ENCODE results near the gene NATD1. TPM values are rescaled to one million over a fixed set of nuclear protein-coding genes. Genes with fewer than 3 reads are reported as not detected.
A peak's percentile ranks its signal among the peaks of the same experiment; 100 is the strongest.

Gene NATD1
- total and polyA plus RNA-seq, 2 experiments from 2014 or later: 5.0 to 6.7 TPM

GRCh38 chr17:21200590-21201297 is 52.5 kb downstream of the NATD1 start:
- no peak overlapping the region for H3K4me3 ChIP-seq
- no peak for DNase-seq (ENCODE audit: low spot score)
- H3K9me2 ChIP-seq (replicated peaks; ENCODE audit: insufficient read depth): no peaks in the 10 kb centered on the region
- no peaks in the 10 kb centered on the region for H3K4me1 ChIP-seq (ENCODE audit: insufficient read depth)
- H4K20me1 ChIP-seq (ENCODE audit: insufficient read depth, poor library complexity, severe bottlenecking): peaks cover 82% of the 10 kb centered on the region
- H3K4me2 ChIP-seq: no peak overlapping the region
- H3K27ac ChIP-seq: no peak overlapping the region
- H3K79me2 ChIP-seq: peaks cover 92% of the 10 kb centered on the region
- 90% methylated on average over 15 of the region's 15 CpGs for WGBS (ENCODE audit: low lambda C conversion rate, missing lambda C conversion rate)
- TF ChIP-seq EZH2 (IDR thresholded peaks at IDR 0.05; ENCODE audit: borderline replicate concordance) (no peak), EZH2phosphoT487 (IDR thresholded peaks at IDR 0.05; ENCODE audit: low read depth, severe bottlenecking, unreplicated experiment) (no peak)
- TF ChIP-seq, protein P1, sequence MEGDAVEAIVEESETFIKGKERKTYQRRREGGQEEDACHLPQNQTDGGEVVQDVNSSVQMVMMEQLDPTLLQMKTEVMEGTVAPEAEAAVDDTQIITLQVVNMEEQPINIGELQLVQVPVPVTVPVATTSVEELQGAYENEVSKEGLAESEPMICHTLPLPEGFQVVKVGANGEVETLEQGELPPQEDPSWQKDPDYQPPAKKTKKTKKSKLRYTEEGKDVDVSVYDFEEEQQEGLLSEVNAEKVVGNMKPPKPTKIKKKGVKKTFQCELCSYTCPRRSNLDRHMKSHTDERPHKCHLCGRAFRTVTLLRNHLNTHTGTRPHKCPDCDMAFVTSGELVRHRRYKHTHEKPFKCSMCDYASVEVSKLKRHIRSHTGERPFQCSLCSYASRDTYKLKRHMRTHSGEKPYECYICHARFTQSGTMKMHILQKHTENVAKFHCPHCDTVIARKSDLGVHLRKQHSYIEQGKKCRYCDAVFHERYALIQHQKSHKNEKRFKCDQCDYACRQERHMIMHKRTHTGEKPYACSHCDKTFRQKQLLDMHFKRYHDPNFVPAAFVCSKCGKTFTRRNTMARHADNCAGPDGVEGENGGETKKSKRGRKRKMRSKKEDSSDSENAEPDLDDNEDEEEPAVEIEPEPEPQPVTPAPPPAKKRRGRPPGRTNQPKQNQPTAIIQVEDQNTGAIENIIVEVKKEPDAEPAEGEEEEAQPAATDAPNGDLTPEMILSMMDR (IDR thresholded peaks at IDR 0.05; ENCODE audit: poor library complexity): no peak
- no peaks in the 10 kb centered on the region for H3K36me3 ChIP-seq (replicated peaks; ENCODE audit: insufficient read depth, low read depth)
- no peak overlapping the region for H2AFZ ChIP-seq
- no peaks in the 10 kb centered on the region for H3K27me3 ChIP-seq
- H3K9me3 ChIP-seq (ENCODE audit: low read depth): no peaks in the 10 kb centered on the region

DNA sequence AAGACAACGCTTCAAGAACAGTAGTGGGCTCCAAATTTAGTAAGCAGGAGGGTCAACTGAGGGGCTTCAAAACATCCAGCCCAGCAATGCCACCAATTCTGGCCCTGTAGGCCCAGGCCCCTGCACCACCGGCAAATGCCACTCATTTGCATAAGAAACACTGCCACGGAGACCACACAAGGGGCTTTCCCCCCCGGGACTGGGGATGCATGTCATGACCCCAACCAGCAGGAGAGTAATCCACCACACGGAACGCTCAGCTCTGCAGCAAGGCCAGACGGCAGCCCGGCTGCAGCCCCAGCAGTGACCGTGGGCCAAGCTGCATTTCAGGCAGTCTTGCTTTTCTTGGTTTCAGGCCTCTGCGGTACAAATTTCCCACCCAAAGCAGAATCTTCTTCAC is 53.4 kb downstream of the NATD1 start:
- Histone ChIP-seq H3K79me2 (peaks cover 83% of the 10 kb centered on the region), H3K9me3 (ENCODE audit: low read depth) (no peaks in the 10 kb centered on the region), H4K20me1 (ENCODE audit: insufficient read depth, poor library complexity, severe bottlenecking) (peaks cover 73% of the 10 kb centered on the region), H3K4me1 (ENCODE audit: insufficient read depth) (no peaks in the 10 kb centered on the region), H3K27ac (no peak overlapping the region), H3K27me3 (no peaks in the 10 kb centered on the region), H3K9me2 (replicated peaks; ENCODE audit: insufficient read depth) (no peaks in the 10 kb centered on the region), H3K4me3 (no peak overlapping the region), H2AFZ (no peak overlapping the region), H3K36me3 (replicated peaks; ENCODE audit: insufficient read depth, low read depth) (no peaks in the 10 kb centered on the region), H3K4me2 (no peak overlapping the region)
- WGBS (ENCODE audit: low lambda C conversion rate, missing lambda C conversion rate): 76% methylated on average over 10 of the region's 10 CpGs
- TF ChIP-seq, protein P1 (IDR thresholded peaks at IDR 0.05; ENCODE audit: poor library complexity): no peak
- TF ChIP-seq EZH2 (IDR thresholded peaks at IDR 0.05; ENCODE audit: borderline replicate concordance) (no peak), EZH2phosphoT487 (IDR thresholded peaks at IDR 0.05; ENCODE audit: low read depth, severe bottlenecking, unreplicated experiment) (no peak)
- no peak for DNase-seq (ENCODE audit: low spot score)

DNA sequence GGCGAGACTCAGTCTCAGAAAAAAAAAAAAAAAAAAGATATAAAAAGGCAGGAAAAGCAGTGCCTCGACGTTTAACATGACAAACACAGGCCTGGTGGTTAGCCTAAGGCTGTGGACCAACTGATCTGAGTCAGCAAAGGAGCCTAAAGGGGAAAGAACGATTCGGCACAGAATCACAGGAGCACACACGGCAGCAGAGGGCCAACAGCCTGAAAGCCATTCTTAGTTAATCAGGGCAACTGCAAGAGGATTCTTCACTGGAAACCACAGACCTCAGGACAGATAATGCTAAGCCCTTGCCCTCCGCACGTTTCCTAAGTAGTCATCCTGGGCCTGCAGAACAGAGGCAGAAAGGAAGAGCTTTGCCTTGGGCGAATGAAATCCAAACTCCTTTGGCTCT is 53.9 kb downstream of the NATD1 start:
- Histone ChIP-seq H3K79me2 (peaks cover 77% of the 10 kb centered on the region), H3K9me3 (ENCODE audit: low read depth) (no peaks in the 10 kb centered on the region), H3K4me3 (no peak overlapping the region), H3K4me1 (ENCODE audit: insufficient read depth) (no peaks in the 10 kb centered on the region), H3K9me2 (replicated peaks; ENCODE audit: insufficient read depth) (no peaks in the 10 kb centered on the region), H3K36me3 (replicated peaks; ENCODE audit: insufficient read depth, low read depth) (no peaks in the 10 kb centered on the region), H4K20me1 (ENCODE audit: insufficient read depth, poor library complexity, severe bottlenecking) (peaks cover 68% of the 10 kb centered on the region), H2AFZ (no peak overlapping the region), H3K4me2 (no peak overlapping the region), H3K27ac (no peak overlapping the region), H3K27me3 (no peaks in the 10 kb centered on the region)
- 57% methylated on average over 9 of the region's 9 CpGs for WGBS (ENCODE audit: low lambda C conversion rate, missing lambda C conversion rate)
- TF ChIP-seq EZH2 (IDR thresholded peaks at IDR 0.05; ENCODE audit: borderline replicate concordance) (no peak), EZH2phosphoT487 (IDR thresholded peaks at IDR 0.05; ENCODE audit: low read depth, severe bottlenecking, unreplicated experiment) (no peak)
- TF ChIP-seq, protein P1 (IDR thresholded peaks at IDR 0.05; ENCODE audit: poor library complexity): no peak
- peak; percentile 34 for DNase-seq (ENCODE audit: low spot score)

All from hepatocyte (in vitro differentiated cells).